SHP77 treated with DMSO at 0.1 percent for 48 hours (cell line): Measurements from ENCODE around the gene CEP250.
"Not testable (repeated sequence)": the region's sequence is repeated elsewhere in the genome, so short reads cannot be mapped to it uniquely, and the experiment has no call there.

Experiments
- DNase-seq: peaks from one replicate; lab custom pipeline; 2025; lab: John Stamatoyannopoulos, UW

The CEP250 gene

DNA sequence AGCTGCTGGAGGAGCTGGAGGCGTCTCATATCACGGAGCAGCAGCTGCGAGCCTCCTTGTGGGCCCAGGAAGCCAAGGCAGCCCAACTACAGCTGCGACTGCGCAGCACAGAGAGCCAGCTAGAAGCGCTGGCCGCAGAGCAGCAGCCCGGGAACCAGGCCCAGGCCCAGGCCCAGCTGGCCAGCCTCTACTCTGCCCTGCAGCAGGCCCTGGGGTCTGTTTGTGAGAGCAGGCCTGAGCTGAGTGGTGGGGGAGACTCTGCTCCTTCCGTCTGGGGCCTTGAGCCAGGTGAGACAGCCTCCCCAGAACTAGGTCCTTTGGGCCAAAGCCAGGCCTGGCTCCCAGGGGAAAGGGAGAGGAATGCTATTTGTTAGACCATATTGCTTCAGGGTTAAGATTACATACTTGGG lies 42.4 kb downstream of the CEP250 start:
- DNase-seq, result no peak

- no peak for DNase-seq
These were observed 43.9 kb downstream of the CEP250 start for GRCh38 chr20:35499271-35499670.

DNA sequence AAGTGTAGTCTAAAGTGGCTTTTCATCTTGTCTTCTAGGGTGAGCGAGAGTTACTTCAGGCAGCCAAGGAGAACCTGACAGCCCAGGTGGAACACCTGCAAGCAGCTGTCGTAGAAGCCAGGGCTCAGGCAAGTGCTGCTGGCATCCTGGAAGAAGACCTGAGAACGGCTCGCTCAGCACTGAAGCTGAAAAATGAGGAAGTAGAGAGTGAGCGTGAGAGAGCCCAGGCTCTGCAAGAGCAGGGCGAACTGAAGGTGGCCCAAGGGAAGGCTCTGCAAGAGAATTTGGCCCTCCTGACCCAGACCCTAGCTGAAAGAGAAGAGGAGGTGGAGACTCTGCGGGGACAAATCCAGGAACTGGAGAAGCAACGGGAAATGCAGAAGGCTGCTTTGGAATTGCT lies 47.0 kb downstream of the CEP250 start:
- DNase-seq, result no peak

DNA sequence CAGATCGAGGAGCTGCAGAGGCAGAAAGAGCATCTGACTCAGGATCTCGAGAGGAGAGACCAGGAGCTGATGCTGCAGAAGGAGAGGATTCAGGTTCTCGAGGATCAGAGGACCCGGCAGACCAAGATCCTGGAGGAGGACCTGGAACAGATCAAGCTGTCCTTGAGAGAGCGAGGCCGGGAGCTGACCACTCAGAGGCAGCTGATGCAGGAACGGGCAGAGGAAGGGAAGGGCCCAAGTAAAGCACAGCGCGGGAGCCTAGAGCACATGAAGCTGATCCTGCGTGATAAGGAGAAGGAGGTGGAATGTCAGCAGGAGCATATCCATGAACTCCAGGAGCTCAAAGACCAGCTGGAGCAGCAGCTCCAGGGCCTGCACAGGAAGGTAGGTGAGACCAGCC lies 47.9 kb downstream of the CEP250 start:
- DNase-seq, result no peak

- DNase-seq, result no peak
These were observed 48.6 kb downstream of the CEP250 start for GRCh38 chr20:35503841-35504561.

DNA sequence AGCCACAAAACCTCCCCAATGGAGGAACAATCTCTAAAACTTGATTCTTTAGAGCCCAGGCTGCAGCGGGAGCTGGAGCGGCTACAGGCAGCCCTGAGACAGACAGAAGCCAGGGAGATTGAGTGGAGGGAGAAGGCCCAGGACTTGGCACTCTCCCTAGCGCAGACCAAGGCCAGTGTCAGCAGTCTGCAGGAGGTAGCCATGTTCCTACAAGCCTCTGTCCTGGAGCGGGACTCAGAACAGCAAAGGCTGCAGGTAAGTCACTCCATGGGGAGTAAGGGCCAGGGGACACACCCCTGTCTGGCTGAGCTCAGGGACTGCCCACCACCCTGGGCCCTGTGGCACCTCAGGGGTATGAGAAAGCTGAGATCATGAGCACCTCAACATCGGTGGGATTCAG lies 49.4 kb downstream of the CEP250 start:
- no peak for DNase-seq

DNA sequence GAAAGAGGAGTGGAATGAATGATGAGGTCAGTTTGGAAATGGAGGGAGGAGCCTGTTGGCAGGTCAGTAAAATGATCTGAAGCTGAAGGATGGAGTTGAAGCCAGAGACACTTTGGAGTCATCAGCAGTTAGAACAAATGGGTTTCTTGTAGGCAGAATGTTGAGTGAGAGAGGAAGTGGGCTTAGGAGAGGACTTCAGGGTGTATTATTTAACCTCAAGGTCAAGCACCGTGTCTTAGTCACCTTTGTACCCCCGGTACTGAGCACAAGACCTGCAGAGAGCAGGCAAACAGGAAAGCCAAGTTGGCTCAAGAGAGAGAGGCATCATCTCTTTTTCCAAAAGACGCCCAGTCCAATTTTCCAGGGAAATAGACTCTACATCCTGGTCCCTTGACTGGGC lies 50.8 kb downstream of the CEP250 start:
- no peak for DNase-seq

- DNase-seq, result no peak
These were observed 51.7 kb downstream of the CEP250 start for GRCh38 chr20:35506872-35507638.

GRCh38 chr20:35508493-35509218 lies 53.3 kb downstream of the CEP250 start:
- DNase-seq, result no peak

DNA sequence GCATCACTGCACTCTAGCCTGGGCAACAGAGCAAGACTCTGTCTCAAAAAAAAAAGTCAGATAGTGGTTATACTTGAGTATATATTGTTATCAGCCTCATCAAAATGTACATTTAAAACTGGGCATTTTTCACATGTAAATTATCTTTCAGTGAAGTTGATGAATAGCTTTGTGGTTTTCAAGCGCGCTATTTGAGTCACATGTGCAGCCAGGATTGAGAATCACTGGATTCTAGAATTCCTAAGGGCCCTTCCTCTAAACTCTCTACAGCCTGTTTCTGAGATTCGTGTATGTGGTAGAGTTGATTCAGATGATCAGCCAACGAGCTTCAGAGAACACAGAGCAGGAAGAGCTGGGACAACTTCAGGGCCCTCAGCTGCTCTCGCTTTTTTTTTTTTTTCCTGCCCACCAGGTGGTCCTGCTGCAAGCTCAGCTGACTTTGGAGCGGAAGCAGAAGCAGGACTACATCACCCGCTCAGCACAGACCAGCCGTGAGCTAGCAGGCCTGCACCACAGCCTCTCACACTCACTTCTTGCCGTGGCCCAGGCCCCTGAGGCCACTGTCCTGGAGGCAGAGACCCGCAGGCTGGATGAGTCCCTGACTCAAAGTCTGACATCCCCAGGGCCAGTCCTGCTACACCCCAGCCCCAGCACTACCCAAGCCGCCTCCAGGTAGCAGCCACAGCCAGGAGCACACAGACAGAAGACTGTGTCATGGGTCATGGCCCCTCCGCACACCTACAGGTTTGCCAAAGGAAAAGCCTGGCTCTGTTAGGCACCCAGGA lies 55.7 kb downstream of the CEP250 start:
- DNase-seq, result no peak

DNA sequence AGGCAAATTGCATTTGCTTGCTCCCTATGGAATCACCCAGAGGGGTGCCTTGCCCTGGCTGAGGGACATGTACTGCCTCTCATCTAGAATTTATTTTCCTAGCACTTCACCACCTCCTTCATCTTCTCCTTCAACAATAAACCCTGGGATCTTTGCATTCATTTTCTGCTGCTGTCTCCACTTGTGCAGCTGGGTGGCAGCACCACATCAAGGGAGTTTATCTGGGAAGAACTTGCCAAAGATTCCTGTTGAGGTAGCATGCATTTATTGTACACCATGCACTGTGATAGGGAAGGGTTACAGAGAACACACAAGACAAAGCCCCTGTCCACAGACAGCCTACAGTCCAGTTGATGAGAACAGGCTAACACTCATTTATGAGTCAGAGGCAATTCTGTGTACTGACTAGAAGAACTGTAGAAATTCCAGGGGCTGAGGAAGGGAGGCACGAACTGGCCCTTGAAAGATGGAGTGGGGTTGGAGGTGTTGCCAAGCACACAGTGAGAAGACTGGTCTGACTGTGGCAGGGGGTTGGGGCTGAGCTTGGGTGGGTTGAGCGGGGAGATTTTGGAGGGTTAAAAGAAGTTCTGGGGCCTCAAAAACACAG lies 56.5 kb downstream of the CEP250 start:
- no peak for DNase-seq

DNA sequence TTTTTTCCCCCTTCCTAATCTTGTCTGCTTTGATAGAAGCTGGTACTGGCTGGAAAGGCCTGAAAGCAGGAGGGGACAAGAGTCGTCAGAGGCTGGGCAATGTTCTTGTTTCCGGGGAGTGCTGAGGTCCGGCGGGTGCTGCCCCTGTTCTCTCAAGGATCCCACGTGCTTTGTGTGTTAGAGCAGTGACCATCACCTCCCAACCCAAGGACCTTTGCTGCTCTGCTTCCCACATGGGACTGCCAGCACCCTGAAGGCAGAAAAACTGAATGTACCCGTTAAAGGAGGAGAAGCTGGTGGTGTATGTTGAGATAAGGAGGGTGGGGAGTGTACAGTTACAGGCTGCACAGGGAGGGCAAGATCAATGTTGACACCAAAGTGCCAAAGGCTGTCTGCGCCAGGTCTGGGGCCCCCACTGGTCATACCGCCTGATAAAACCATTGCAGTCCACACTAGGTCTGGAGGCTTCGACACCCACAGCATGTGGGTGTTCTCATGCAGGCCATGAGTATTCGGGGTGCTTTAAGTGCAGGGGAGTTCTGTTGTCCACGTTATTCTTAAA lies 59.1 kb downstream of the CEP250 start:
- no peak for DNase-seq

DNA sequence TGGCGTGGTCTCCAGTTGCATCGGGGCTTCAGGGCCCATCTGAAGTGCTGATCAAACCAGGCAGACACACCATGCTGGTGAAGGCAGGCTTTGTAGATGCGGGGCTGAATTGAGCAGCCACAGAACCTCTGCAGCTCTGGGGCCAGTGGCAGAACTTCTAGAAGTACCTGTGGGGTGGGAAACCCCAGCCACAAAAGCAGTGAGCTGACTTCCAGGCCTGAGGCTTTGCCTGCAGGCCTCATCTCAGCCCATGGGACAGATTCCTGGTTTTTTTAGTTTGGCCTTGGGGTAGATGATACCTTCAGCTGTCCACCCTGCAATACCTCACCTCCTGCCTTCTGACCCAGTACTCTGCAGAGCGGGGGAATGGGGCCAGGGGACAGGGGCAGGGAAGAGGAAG lies 59.9 kb downstream of the CEP250 start:
- DNase-seq, result no peak

DNA sequence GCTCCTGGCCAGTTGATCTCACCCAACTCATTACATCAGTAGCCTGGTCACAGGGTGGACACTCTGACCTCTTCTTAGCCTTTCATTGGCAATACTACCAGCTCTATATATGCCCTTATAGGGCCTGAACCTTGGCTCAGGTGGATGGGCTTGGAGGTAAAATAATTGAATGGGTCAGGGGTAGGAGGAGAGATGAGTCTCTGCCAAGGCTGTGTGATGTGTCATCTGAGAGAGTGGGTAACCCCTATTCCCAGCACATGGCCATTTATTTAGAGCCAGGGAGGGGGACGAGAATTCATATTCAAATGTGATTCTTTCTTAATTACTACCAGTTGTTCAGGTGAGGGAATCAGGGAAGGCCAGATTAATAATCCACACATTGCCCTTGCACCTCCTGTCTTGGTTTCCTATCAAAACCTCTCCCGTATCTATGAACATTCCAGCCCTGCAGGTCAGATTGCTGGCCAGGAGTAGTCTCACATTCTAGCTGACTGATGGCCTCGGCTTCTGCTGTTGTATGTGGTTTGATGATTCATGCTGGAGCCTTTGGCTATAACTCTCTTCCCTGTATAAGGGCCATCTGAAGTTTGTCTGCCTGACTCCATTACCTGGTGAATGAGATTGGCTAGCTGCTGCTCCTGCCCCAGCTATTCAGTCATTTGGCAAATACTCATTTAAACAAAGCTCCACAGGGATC lies 60.7 kb downstream of the CEP250 start:
- no peak for DNase-seq

- no peak for DNase-seq
These were observed 61.7 kb downstream of the CEP250 start for GRCh38 chr20:35517125-35517524.

DNA sequence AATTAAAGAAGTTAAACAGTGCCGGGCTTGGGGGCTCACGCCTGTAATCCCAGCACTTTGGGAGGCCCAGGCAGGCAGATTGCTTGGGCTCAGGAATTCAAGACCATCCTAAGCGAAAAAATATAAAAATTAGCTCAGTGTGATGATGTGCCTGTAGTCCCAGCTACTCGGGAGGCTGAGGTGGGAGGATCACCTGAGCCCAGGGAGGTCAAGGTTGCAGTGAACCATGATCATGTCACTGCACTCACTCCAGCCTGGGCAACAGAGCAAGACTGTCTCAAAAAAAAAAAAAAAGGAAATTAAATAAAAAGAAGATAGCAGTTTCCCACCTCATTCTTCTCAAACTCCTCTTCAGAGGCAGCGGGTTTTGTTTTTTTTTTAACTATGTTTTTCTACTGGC lies 62.4 kb downstream of the CEP250 start:
- DNase-seq, result not testable (repeated sequence)

- no peak for DNase-seq
These were observed 63.6 kb downstream of the CEP250 start for GRCh38 chr20:35518955-35519354.

DNA sequence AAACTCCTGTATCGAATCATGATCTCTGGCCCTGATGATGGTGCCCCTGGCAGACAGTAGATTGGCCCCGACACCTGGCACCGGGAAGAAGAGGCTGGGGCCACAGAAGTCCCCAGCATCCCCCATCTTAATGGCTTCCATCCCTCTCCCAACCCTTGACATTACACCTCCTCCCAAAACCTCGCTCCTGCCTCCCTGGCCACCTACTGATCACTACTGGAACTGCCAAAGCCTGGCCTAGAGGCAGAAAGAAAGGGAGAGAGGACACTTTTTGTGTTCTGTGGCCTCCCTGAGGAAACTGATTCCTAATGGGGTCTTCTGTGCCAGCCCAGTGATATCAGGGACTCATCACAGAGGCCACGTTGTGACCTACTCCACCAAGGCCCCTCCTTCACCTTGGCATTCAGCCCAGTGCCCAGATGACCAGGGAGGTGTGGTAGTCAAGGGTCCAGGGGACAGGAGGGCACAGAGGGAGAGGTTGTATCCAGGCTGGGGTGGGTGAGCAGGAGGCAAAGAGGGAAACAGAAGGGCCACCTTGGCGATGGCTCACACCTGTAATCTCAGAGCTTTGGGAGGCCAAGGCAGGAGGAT lies 68.0 kb downstream of the CEP250 start:
- no peak for DNase-seq

DNA sequence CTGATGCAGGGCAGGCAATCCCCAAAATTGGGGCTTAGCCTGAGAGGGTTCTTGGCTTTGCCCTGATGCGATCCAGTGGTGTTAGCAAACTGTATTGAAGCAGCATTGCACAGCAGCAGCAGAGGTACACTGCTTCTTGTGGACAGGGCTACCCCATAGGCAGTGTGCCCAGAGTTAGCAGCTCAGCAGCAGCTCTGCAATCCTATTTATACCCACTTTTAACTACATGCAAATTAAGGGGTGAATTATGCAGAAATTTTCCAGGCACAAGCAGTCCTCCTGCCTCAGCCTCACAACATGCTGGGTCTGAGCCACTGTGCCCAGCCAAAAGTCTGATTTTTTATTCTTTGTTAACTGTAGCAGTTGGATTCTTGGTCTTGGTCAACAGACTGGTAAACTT lies 70.2 kb downstream of the CEP250 start:
- no peak for DNase-seq

GRCh38 chr20:35527122-35527769 lies 71.8 kb downstream of the CEP250 start:
- DNase-seq, result no peak
